MM.1S (cell line): Measurements from ENCODE around the gene NANOS3.
A peak's percentile ranks its signal among the peaks of the same experiment; 100 is the strongest.

Source experiments
- DNase-seq: peaks from one replicate; pipeline ENCODE4 v3.0.0-alpha.2; 2015
- H2AFZ ChIP-seq: fragments of 300-600 bp; sonication (generic); 2 replicates; pipeline ENCODE4 v1.6.0; 2016; ENCODE audit warnings: antibody characterized with exemption, low read length
- H3F3A ChIP-seq: fragments of 300-600 bp; sonication (generic); 2 replicates; pipeline ENCODE4 v1.6.1; 2016; ENCODE audit warnings: mild to moderate bottlenecking, antibody characterized with exemption, low read length, moderate library complexity, mixed read lengths; ENCODE audit not compliant: insufficient read depth
- H3K27ac ChIP-seq: fragments of 300-600 bp; sonication (generic); 2 replicates; pipeline ENCODE4 v1.5.1; 2016; ENCODE audit warnings: mild to moderate bottlenecking, low read length
- H3K27me3 ChIP-seq: fragments of 300-600 bp; sonication (generic); replicated peaks from 2 replicates; pipeline ENCODE4 v1.6.0; 2016; ENCODE audit warnings: low read length; ENCODE audit not compliant: insufficient read depth
- H3K36me3 ChIP-seq: fragments of 300-600 bp; sonication (generic); replicated peaks from 2 replicates; pipeline ENCODE4 v1.6.1; 2016; ENCODE audit warnings: mild to moderate bottlenecking, low read length, mixed read lengths; ENCODE audit not compliant: insufficient read depth
- H3K4me1 ChIP-seq: fragments of 300-600 bp; sonication (generic); 2 replicates; pipeline ENCODE4 v1.6.1; 2016; ENCODE audit warnings: low read length, mixed read lengths
- H3K4me2 ChIP-seq: fragments of 300-600 bp; sonication (generic); 2 replicates; pipeline ENCODE4 v1.6.0; 2016; ENCODE audit warnings: low read depth, low read length
- H3K4me3 ChIP-seq: fragments of 300-600 bp; sonication (generic); 2 replicates; pipeline ENCODE4 v1.5.1; 2016; ENCODE audit warnings: low read length, mixed read lengths
- H3K79me2 ChIP-seq: fragments of 300-600 bp; sonication (generic); 2 replicates; pipeline ENCODE4 v1.6.1; 2016; ENCODE audit warnings: mixed run types, low read length, mixed read lengths
- H3K9ac ChIP-seq: fragments of 300-600 bp; sonication (generic); 2 replicates; pipeline ENCODE4 v1.6.1; 2016; ENCODE audit warnings: low read length, mixed read lengths
- H3K9me2 ChIP-seq: fragments of 300-600 bp; sonication (generic); replicated peaks from 2 replicates; pipeline ENCODE4 v1.6.1; 2016; ENCODE audit warnings: mild to moderate bottlenecking, low read length, mixed read lengths; ENCODE audit not compliant: insufficient read depth
- H3K9me3 ChIP-seq: fragments of 300-600 bp; sonication (generic); replicated peaks from 2 replicates; pipeline ENCODE4 v1.6.1; 2016; ENCODE audit warnings: mild to moderate bottlenecking, low read length, mixed read lengths; ENCODE audit not compliant: insufficient read depth
- H4K20me1 ChIP-seq: fragments of 300-600 bp; sonication (generic); 2 replicates; pipeline ENCODE4 v1.6.1; 2016; ENCODE audit warnings: mild to moderate bottlenecking, low read length, moderate library complexity, mixed read lengths; ENCODE audit not compliant: insufficient read depth
- EZH2 ChIP-seq: fragments of 300-600 bp; sonication (generic); optimal IDR thresholded peaks from 2 replicates; pipeline ENCODE3; 2017; ENCODE audit warnings: low read depth, mild to moderate bottlenecking, antibody characterized with exemption, low read length, mixed read lengths
- EZH2phosphoT487 ChIP-seq: fragments of 300-600 bp; sonication (generic); IDR thresholded peaks from 2 replicates; pipeline ENCODE4 v1.6.1; 2018; ENCODE audit warnings: antibody characterized with exemption, low read length
- TF ChIP-seq, protein P1 (sequence below): fragments of 300-600 bp; sonication (generic); IDR thresholded peaks from 2 replicates; pipeline ENCODE4 v1.5.1; 2016; ENCODE audit warnings: antibody characterized with exemption, low read length, mixed read lengths

The NANOS3 gene

DNA sequence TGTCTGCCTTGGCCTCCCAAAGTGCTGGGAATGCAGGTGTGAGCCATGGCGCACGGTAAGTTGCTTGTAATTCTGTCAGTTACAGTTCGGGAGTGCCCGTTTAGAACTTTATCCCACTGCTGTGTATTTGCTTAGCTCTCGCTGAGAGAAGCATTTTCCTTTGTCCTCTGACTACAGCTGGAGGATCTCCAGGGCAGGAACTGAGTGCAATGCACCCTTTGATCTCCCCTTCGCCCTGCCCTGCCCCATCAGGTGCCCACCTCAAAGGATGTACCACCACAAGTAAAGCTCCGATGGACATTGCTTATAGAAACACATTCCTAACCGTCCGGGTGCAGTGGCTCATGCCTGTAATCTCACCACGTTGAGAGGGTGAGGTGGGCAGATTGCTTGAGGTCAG, 22.5 kb downstream of the NANOS3 start:
- Histone ChIP-seq H3K27ac (no peak overlapping the region), H3K36me3 (no peaks in the 10 kb centered on the region), H2AFZ (no peak overlapping the region), H3K4me2 (no peak overlapping the region), H3K27me3 (no peaks in the 10 kb centered on the region), H3K9me3 (no peaks in the 10 kb centered on the region), H3K79me2 (no peaks in the 10 kb centered on the region), H3K9ac (no peak overlapping the region), H4K20me1 (no peaks in the 10 kb centered on the region), H3K9me2 (no peaks in the 10 kb centered on the region), H3K4me3 (no peak overlapping the region), H3F3A (no peaks in the 10 kb centered on the region), H3K4me1 (no peaks in the 10 kb centered on the region)
- TF ChIP-seq EZH2 (no peak), EZH2phosphoT487 (no peak)
- TF ChIP-seq, protein P1, sequence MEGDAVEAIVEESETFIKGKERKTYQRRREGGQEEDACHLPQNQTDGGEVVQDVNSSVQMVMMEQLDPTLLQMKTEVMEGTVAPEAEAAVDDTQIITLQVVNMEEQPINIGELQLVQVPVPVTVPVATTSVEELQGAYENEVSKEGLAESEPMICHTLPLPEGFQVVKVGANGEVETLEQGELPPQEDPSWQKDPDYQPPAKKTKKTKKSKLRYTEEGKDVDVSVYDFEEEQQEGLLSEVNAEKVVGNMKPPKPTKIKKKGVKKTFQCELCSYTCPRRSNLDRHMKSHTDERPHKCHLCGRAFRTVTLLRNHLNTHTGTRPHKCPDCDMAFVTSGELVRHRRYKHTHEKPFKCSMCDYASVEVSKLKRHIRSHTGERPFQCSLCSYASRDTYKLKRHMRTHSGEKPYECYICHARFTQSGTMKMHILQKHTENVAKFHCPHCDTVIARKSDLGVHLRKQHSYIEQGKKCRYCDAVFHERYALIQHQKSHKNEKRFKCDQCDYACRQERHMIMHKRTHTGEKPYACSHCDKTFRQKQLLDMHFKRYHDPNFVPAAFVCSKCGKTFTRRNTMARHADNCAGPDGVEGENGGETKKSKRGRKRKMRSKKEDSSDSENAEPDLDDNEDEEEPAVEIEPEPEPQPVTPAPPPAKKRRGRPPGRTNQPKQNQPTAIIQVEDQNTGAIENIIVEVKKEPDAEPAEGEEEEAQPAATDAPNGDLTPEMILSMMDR = no peak
- DNase-seq = no peak

DNA sequence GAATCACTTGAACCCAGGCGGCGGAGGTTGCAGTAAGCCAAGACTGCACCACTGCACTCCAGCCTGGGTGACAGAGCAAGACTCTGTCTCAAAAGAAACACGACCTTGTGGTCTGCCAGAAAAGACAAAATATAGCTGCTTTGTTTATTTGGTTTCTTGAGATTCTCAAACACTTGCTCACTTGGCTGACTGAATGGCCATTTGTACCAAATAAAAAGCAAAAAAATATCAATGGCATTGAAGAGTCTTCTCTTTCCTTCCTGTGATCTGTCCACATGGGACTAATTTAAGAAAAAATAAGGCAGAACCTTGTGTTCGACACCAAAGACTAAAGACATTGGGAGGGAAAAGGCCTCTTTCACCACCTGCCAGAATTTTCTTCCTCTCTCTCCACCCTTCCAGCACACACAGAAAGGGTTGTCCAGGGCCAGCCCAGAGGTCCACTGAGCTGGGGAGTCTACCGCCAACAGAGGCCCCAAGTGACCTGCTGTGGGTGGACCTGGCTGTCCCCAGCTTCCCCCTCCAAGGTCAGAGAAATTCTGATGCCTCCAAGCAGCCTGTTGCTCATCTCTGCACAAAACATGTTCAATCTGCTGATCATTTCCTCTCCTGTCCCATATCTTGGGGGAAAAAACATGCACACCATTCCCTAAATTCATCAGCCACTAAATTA, 23.1 kb downstream of the NANOS3 start:
- Histone ChIP-seq H3K27me3 (no peaks in the 10 kb centered on the region), H3K9ac (no peak overlapping the region), H3K27ac (no peak overlapping the region), H2AFZ (no peak overlapping the region), H4K20me1 (no peaks in the 10 kb centered on the region), H3K79me2 (no peaks in the 10 kb centered on the region), H3K4me3 (no peak overlapping the region), H3K4me1 (no peaks in the 10 kb centered on the region), H3K36me3 (no peaks in the 10 kb centered on the region), H3K4me2 (no peak overlapping the region), H3K9me2 (no peaks in the 10 kb centered on the region), H3K9me3 (no peaks in the 10 kb centered on the region), H3F3A (no peaks in the 10 kb centered on the region)
- no peak for DNase-seq
- TF ChIP-seq EZH2phosphoT487 (no peak), EZH2 (no peak)
- TF ChIP-seq, protein P1 = no peak

DNA sequence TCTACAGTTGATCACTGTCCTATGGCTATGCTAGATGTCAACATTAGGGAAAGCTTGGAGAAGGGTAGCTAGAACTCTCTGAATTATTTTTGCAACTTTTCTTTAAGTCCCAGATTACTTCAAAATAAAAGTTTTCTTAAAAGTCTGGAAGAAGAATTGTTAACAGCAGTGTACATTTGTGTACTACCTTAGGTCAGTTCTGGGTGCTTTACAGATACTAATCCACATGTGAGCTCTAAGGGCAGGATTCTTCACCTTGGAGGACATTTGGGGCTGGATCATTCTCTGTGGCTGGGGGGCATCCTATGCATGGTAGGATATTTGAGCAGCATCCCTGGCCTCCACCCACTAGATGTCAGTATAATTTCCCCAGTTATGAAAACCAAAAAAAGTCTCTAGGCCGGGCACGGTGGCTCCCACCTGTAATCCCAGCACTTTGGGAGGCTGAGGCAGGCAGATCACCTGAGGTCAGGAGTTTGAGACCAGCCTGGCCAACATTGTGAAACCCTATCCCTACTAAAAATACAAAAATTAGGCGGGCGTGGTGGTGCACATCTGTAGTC, 26.1 kb downstream of the NANOS3 start:
- H3K27me3 ChIP-seq = no peaks in the 10 kb centered on the region
- 0 out of 2 replicates have a peak, but pooled peaks cover 3% of the 10 kb centered on the region for H3F3A ChIP-seq
- peak; percentile 26 for DNase-seq
- H3K4me1 ChIP-seq = peaks cover 4% of the 10 kb centered on the region; the same call in 1 of the 2 replicates
- no peak overlapping the region for H2AFZ ChIP-seq
- H3K9me2 ChIP-seq = no peaks in the 10 kb centered on the region
- H3K27ac ChIP-seq = no peak overlapping the region
- H3K9ac ChIP-seq = no peak overlapping the region
- no peaks in the 10 kb centered on the region for H3K36me3 ChIP-seq
- TF ChIP-seq, protein P1 = peak; percentile 49
- TF ChIP-seq EZH2phosphoT487 = no peak
- H3K9me3 ChIP-seq = no peaks in the 10 kb centered on the region
- H4K20me1 ChIP-seq = no peaks in the 10 kb centered on the region
- H3K79me2 ChIP-seq = peaks cover 8% of the 10 kb centered on the region; the same call in 1 of the 2 replicates
- no peak overlapping the region for H3K4me2 ChIP-seq
- H3K4me3 ChIP-seq = no peak overlapping the region
